H9 (cell line): ENCODE data around the gene CPSF4L. TPM values are rescaled to one million over a fixed set of nuclear protein-coding genes. Genes with fewer than 3 reads are reported as not detected.

ENCODE experiments used
- DNase-seq: peaks from one replicate; pipeline ENCODE4 v3.0.0-alpha.2; 2017
- H2AFZ ChIP-seq: one replicate; pipeline ENCODE4 v1.6.1; 2013; ENCODE audit warnings: mild to moderate bottlenecking, low read length, control low read depth, moderate library complexity
- H2AK5ac ChIP-seq: 2 replicates; pipeline ENCODE4 v1.6.1; 2013; ENCODE audit warnings: low read length, control low read depth, mixed read lengths; ENCODE audit not compliant: insufficient read length
- H2BK120ac ChIP-seq: one replicate; pipeline ENCODE4 v1.6.1; 2013; ENCODE audit warnings: low read depth, mild to moderate bottlenecking, low read length, control low read depth, inconsistent platforms; ENCODE audit not compliant: poor library complexity, severe bottlenecking
- H2BK12ac ChIP-seq: 2 replicates; pipeline ENCODE4 v1.6.1; 2013; ENCODE audit warnings: low read length, control low read depth, mixed read lengths, low read depth; ENCODE audit not compliant: insufficient read length
- H2BK15ac ChIP-seq: 2 replicates; pipeline ENCODE4 v1.6.1; 2013; ENCODE audit warnings: low read depth, low read length, control low read depth
- H2BK20ac ChIP-seq: one replicate; pipeline ENCODE4 v1.6.1; 2013; ENCODE audit warnings: low read depth, mild to moderate bottlenecking, low read length, control low read depth, inconsistent platforms; ENCODE audit not compliant: poor library complexity, severe bottlenecking
- H2BK5ac ChIP-seq: 2 replicates; pipeline ENCODE4 v1.6.1; 2013; ENCODE audit warnings: low read length, control low read depth, mixed read lengths; ENCODE audit not compliant: insufficient read length
- H3K14ac ChIP-seq: 2 replicates; pipeline ENCODE4 v1.6.1; 2013; ENCODE audit warnings: low read length, control low read depth; ENCODE audit not compliant: insufficient read depth
- H3K18ac ChIP-seq: 2 replicates; pipeline ENCODE4 v1.6.1; 2013; ENCODE audit warnings: low read depth, mild to moderate bottlenecking, mixed read lengths, low read length, control low read depth; ENCODE audit not compliant: insufficient read length
- H3K23ac ChIP-seq: 2 replicates; pipeline ENCODE4 v1.6.1; 2013; ENCODE audit warnings: low read length, control low read depth, mixed read lengths, low read depth; ENCODE audit not compliant: insufficient read length
- H3K23me2 ChIP-seq: 2 replicates; pipeline ENCODE4 v1.6.1; 2013; ENCODE audit warnings: low read depth, mild to moderate bottlenecking, mixed read lengths, low read length, control low read depth; ENCODE audit not compliant: insufficient read length, poor library complexity, severe bottlenecking
- H3K27ac ChIP-seq: 2 replicates; pipeline ENCODE4 v1.5.1; 2013; ENCODE audit warnings: low read length, control low read depth, mixed read lengths, low read depth; ENCODE audit not compliant: insufficient read length
- H3K27me3 ChIP-seq: 2 replicates; pipeline ENCODE4 v1.6.1; 2013; ENCODE audit warnings: low read length, control low read depth, inconsistent platforms; ENCODE audit not compliant: insufficient read depth
- H3K4ac ChIP-seq: 2 replicates; pipeline ENCODE4 v1.6.1; 2013; ENCODE audit warnings: low read depth, mild to moderate bottlenecking, control low read depth, inconsistent platforms, low read length, moderate library complexity
- H3K4me1 ChIP-seq: 2 replicates; pipeline ENCODE4 v1.6.1; 2013; ENCODE audit warnings: low read length, control low read depth, inconsistent platforms; ENCODE audit not compliant: insufficient read depth
- H3K4me2 ChIP-seq: 2 replicates; pipeline ENCODE4 v1.6.1; 2013; ENCODE audit warnings: low read length, control low read depth, mixed read lengths; ENCODE audit not compliant: insufficient read length, insufficient read depth
- H3K56ac ChIP-seq: 2 replicates; pipeline ENCODE4 v1.6.1; 2013; ENCODE audit warnings: low read depth, mild to moderate bottlenecking, mixed read lengths, low read length, control low read depth; ENCODE audit not compliant: insufficient read length
- H3K79me1 ChIP-seq: 2 replicates; pipeline ENCODE4 v1.6.1; 2013; ENCODE audit warnings: low read depth, mild to moderate bottlenecking, moderate library complexity, low read length, control low read depth, inconsistent platforms; ENCODE audit not compliant: insufficient read depth, poor library complexity, severe bottlenecking
- H3K79me2 ChIP-seq: 2 replicates; pipeline ENCODE4 v1.6.1; 2013; ENCODE audit warnings: low read length, control low read depth, inconsistent platforms; ENCODE audit not compliant: insufficient read depth
- H3K9ac ChIP-seq: 2 replicates; pipeline ENCODE4 v1.6.1; 2013; ENCODE audit warnings: low read length, control low read depth, mixed read lengths; ENCODE audit not compliant: insufficient read length; ENCODE audit errors: extremely low read depth
- H3K9me3 ChIP-seq: one replicate; pipeline ENCODE4 v1.6.1; 2013; ENCODE audit warnings: low read depth, low read length, inconsistent platforms; ENCODE audit not compliant: control insufficient read depth
- H3T11ph ChIP-seq: one replicate; pipeline ENCODE4 v1.6.1; 2013; ENCODE audit warnings: mild to moderate bottlenecking, low read length, control low read depth, inconsistent platforms
- H4K20me1 ChIP-seq: one replicate; pipeline ENCODE4 v1.6.1; 2013; ENCODE audit not compliant: control insufficient read depth, insufficient read length, insufficient read depth
- H4K5ac ChIP-seq: 2 replicates; pipeline ENCODE4 v1.6.1; 2013; ENCODE audit warnings: low read depth, mild to moderate bottlenecking, mixed read lengths, low read length, control low read depth; ENCODE audit not compliant: insufficient read length
- H4K8ac ChIP-seq: replicated peaks from 2 replicates; pipeline ENCODE4 v1.6.1; 2013; ENCODE audit warnings: low read length, control low read depth, mixed read lengths, low read depth; ENCODE audit not compliant: insufficient read length
- H4K91ac ChIP-seq: 2 replicates; pipeline ENCODE4 v1.6.1; 2013; ENCODE audit warnings: low read depth, mild to moderate bottlenecking, moderate library complexity, mixed read lengths, low read length, control low read depth; ENCODE audit not compliant: insufficient read length
- H3K27ac Mint-ChIP-seq, 3 experiments: 2 replicates in 2 of 3; 3 replicates in 1 of 3; pipeline ENCODE4 v1.8.0; 2020 to 2021; ENCODE audit warnings: mixed read lengths in 3 of 3, mild to moderate bottlenecking in 1 of 3, moderate library complexity in 1 of 3
- H3K27me3 Mint-ChIP-seq: 2 replicates; pipeline ENCODE4 v1.8.0; 2021; ENCODE audit warnings: low read depth, mild to moderate bottlenecking, moderate library complexity, mixed read lengths
- H3K36me3 Mint-ChIP-seq, 3 experiments: 2 replicates in 2 of 3; 3 replicates in 1 of 3; pipeline ENCODE4 v1.8.0; 2020 to 2021; ENCODE audit warnings: low read depth in 3 of 3, mixed read lengths in 3 of 3; ENCODE audit not compliant: insufficient read depth in 1 of 3
- H3K4me1 Mint-ChIP-seq, 2 experiments: 2 replicates each; pipeline ENCODE4 v1.8.0; 2020; ENCODE audit warnings: mixed read lengths in 2 of 2
- H3K4me3 Mint-ChIP-seq, 2 experiments: 2 replicates in 1 of 2; 3 replicates in 1 of 2; pipeline ENCODE4 v1.8.0; 2020 to 2021; ENCODE audit warnings: mild to moderate bottlenecking in 2 of 2, mixed read lengths in 2 of 2, moderate library complexity in 1 of 2
- H3K9me3 Mint-ChIP-seq, 2 experiments: 2 replicates in 1 of 2; 3 replicates in 1 of 2; pipeline ENCODE4 v1.8.0; 2020; ENCODE audit warnings: mild to moderate bottlenecking in 2 of 2, mixed read lengths in 2 of 2, moderate library complexity in 1 of 2
- CTCF ChIP-seq: fragments of 200-600 bp; sonication (generic); conservative IDR thresholded peaks from 3 replicates; pipeline ENCODE4 v1.8.0; 2021; ENCODE audit warnings: antibody characterized with exemption, mild to moderate bottlenecking
- WGBS: extraction: QIAGEN DNeasy Blood & Tissue Kit; methylation state at CpG from one replicate; pipeline ENCODE4 v1.1.7; 2013; ENCODE audit warnings: missing lambda C conversion rate, low lambda C conversion rate, mixed read lengths; ENCODE audit not compliant: insufficient read length; ENCODE audit errors: extremely low coverage; 5-methylcytosine and 5-hydroxymethylcytosine counted together
- total RNA-seq: library from RNA; stranded (reverse); gene quantifications from 2 replicates; pipeline ENCODE4 v1.2.1, GENCODE V29; 2021

The CPSF4L gene
- total RNA-seq, 1 experiment from 2014 or later = not detected

- Histone ChIP-seq H3K14ac (no peak overlapping the region), H3K4ac (no peak overlapping the region), H2BK120ac (no peak overlapping the region), H3K56ac (no peak overlapping the region), H2AFZ (no peak overlapping the region), H3K23ac (no peak overlapping the region), H2AK5ac (no peak overlapping the region), H2BK5ac (no peak overlapping the region), H3K23me2 (no peaks in the 10 kb centered on the region), H3K27me3 (no peaks in the 10 kb centered on the region), H2BK20ac (no peak overlapping the region), H3K4me1 (no peaks in the 10 kb centered on the region), H3K79me1 (no peaks in the 10 kb centered on the region), H4K91ac (no peak overlapping the region), H4K20me1 (peaks cover 2% of the 10 kb centered on the region), H3K9ac (no peak overlapping the region), H4K8ac (no peak overlapping the region), H3K9me3 (no peaks in the 10 kb centered on the region), H3K27ac (no peak overlapping the region), H3K4me2 (no peak overlapping the region), H3K18ac (no peak overlapping the region), H3T11ph (no peak overlapping the region), H2BK12ac (no peak overlapping the region), H4K5ac (no peak overlapping the region), H2BK15ac (no peak overlapping the region), H3K79me2 (no peaks in the 10 kb centered on the region)
- peaks cover 2 to 3% of the 10 kb centered on the region in 2 experiments; a peak in 2 of 4 replicates for H3K4me1 Mint-ChIP-seq
- no peak overlapping the region for H3K4me3 Mint-ChIP-seq
- H3K27ac Mint-ChIP-seq = no peak overlapping the region
- TF ChIP-seq CTCF = no peak
- no peak for DNase-seq
- H3K9me3 Mint-ChIP-seq = no peaks in the 10 kb centered on the region
- no peaks in the 10 kb centered on the region for H3K36me3 Mint-ChIP-seq
- peaks cover 7% of the 10 kb centered on the region for H3K27me3 Mint-ChIP-seq
- WGBS = no CpG with 5 or more reads among the region's 9 CpGs
Observed at GRCh38 chr17:73268582-73269328, 7.1 kb upstream of the CPSF4L start.
